Keratinocyte (primary cell): ENCODE measurements around the gene PTPDC1. TPM values are rescaled to one million over a fixed set of nuclear protein-coding genes. Genes with fewer than 3 reads are reported as not detected.
A peak's percentile ranks its signal among the peaks of the same experiment; 100 is the strongest.

Experiments used
- DNase-seq: peaks from one replicate; pipeline ENCODE4 v3.0.0-alpha.2; 2011; ENCODE audit warnings: low read depth, missing footprints, low spot score
- FAIRE-seq: peaks from 2 replicates; lab custom pipeline; 2011; peaks lifted over from hg19 to GRCh38; lab: Jason Lieb, UNC
- H2AFZ ChIP-seq: 2 replicates; pipeline ENCODE4 v1.6.0; 2012; ENCODE audit warnings: low read length, control low read depth, inconsistent platforms; ENCODE audit not compliant: control insufficient read depth
- H3K27ac ChIP-seq: 2 replicates; pipeline ENCODE4 v1.5.1; 2011; ENCODE audit warnings: low read length; ENCODE audit not compliant: control insufficient read depth, insufficient read depth
- H3K27me3 ChIP-seq: 3 replicates; pipeline ENCODE4 v1.6.0; 2011; ENCODE audit warnings: low read length; ENCODE audit not compliant: control insufficient read depth, insufficient read depth; ENCODE audit errors: extremely low read depth
- H3K36me3 ChIP-seq, 2 experiments: 2 replicates in 1 of 2; 3 replicates in 1 of 2; pipeline ENCODE4 v1.5.1; 2011; ENCODE audit warnings: low read length in 2 of 2, mild to moderate bottlenecking in 1 of 2; ENCODE audit not compliant: control insufficient read depth in 2 of 2, insufficient read depth in 2 of 2; ENCODE audit errors: extremely low read depth in 1 of 2
- H3K4me1 ChIP-seq: 3 replicates; pipeline ENCODE4 v1.5.1; 2011; ENCODE audit warnings: low read length; ENCODE audit not compliant: control insufficient read depth, insufficient read depth; ENCODE audit errors: extremely low read depth
- H3K4me2 ChIP-seq: 3 replicates; pipeline ENCODE4 v1.6.0; 2011; ENCODE audit warnings: low read depth, low read length; ENCODE audit not compliant: control insufficient read depth, insufficient read depth; ENCODE audit errors: extremely low read depth
- H3K4me3 ChIP-seq, 3 experiments: fragments of 200-600 bp in 1 of 3; sonication (generic) in 1 of 3; 2 replicates in 2 of 3; 3 replicates in 1 of 3; pipeline ENCODE4 v1.5.1; 2011 to 2016; ENCODE audit warnings: low read length in 3 of 3, mild to moderate bottlenecking in 3 of 3, control low read depth in 2 of 3, inconsistent platforms in 1 of 3, low read depth in 1 of 3, mixed read lengths in 1 of 3, mixed run types in 1 of 3, moderate library complexity in 1 of 3; ENCODE audit not compliant: control insufficient read depth in 2 of 3, insufficient read depth in 2 of 3; ENCODE audit errors: extremely low read depth in 1 of 3
- H3K79me2 ChIP-seq: 2 replicates; pipeline ENCODE4 v1.6.0; 2012; ENCODE audit warnings: low read length; ENCODE audit not compliant: control insufficient read depth, insufficient read depth
- H3K9ac ChIP-seq: 3 replicates; pipeline ENCODE4 v1.6.0; 2011; ENCODE audit warnings: low read length; ENCODE audit not compliant: control insufficient read depth, insufficient read depth; ENCODE audit errors: extremely low read depth
- H3K9me1 ChIP-seq: 3 replicates; pipeline ENCODE4 v1.6.0; 2011; ENCODE audit warnings: low read length; ENCODE audit not compliant: control insufficient read depth, insufficient read depth; ENCODE audit errors: extremely low read depth
- H3K9me3 ChIP-seq: 2 replicates; pipeline ENCODE4 v1.5.1; 2012; ENCODE audit warnings: low read depth, low read length; ENCODE audit not compliant: control insufficient read depth
- H4K20me1 ChIP-seq: 3 replicates; pipeline ENCODE4 v1.6.0; 2011; ENCODE audit warnings: low read length; ENCODE audit not compliant: control insufficient read depth, insufficient read depth; ENCODE audit errors: extremely low read depth
- CTCF ChIP-seq, 3 experiments: IDR thresholded peaks in 1 of 3; conservative IDR thresholded peaks in 1 of 3; optimal IDR thresholded peaks in 1 of 3; 2 replicates in 2 of 3; 3 replicates in 1 of 3; pipeline versions ENCODE3 to v1.5.1; 2011; ENCODE audit warnings: low read length in 3 of 3, mild to moderate bottlenecking in 3 of 3, moderate library complexity in 2 of 3, control low read depth in 1 of 3, inconsistent platforms in 1 of 3; ENCODE audit not compliant: insufficient read depth in 2 of 3; ENCODE audit errors: extremely low read depth in 1 of 3
- EZH2 ChIP-seq: IDR thresholded peaks from one replicate; pipeline ENCODE4 v1.6.1; 2012; ENCODE audit warnings: inconsistent platforms, mild to moderate bottlenecking, low read length, moderate library complexity
- dilution Hi-C: fragments of 300-500 bp; cut with MboI; formaldehyde crosslinking; loops from one replicate; pipeline ENCODE4 v1.7.0; 2020; ENCODE audit warnings: low sequenced_read_pairs; ENCODE audit not compliant: extremely low pct_ligation_motif_present
- polyA plus RNA-seq, 5 experiments: library from polyadenylated mRNA; depleted of rRNA in 3 of 5; stranded (reverse) in 3 of 5; stranded (forward) in 1 of 5; unstranded in 1 of 5; fragments of >200 nt; gene quantifications; 1 replicate in 1 of 5; 2 replicates in 3 of 5; 3 replicates in 1 of 5; pipeline versions ENCODE4 v1.2.1 to v1.2.3, GENCODE V29; 2011 to 2012; ENCODE audit warnings: missing spikeins in 2 of 5, low read depth in 1 of 5, low replicate concordance in 1 of 5

The PTPDC1 gene
- polyA plus RNA-seq, 1 donor (not counting 4 experiments of a cell fraction or from before 2014, with no cell fraction given), result 8.2 TPM

GRCh38 chr9:94083384-94083783, 880 bp upstream of the PTPDC1 start:
- H2AFZ ChIP-seq, result no peak overlapping the region
- no peaks in the 10 kb centered on the region for H3K9me3 ChIP-seq
- no peak overlapping the region for H3K27ac ChIP-seq
- dilution Hi-C loops, result no loop called here
- no peak overlapping the region for H3K9ac ChIP-seq
- TF ChIP-seq CTCF (optimal IDR thresholded peaks at IDR 0.05 in 1 of 3, IDR thresholded peaks at IDR 0.05 in 1 of 3, conservative IDR thresholded peaks at IDR 0.05 in 1 of 3; ENCODE audit: extremely low read depth in 1 of 3, insufficient read depth in 2 of 3, low read length in 3 of 3) (no peak), EZH2 (no peak)
- no peaks in the 10 kb centered on the region for H4K20me1 ChIP-seq
- H3K4me2 ChIP-seq, result no peak overlapping the region
- no peak overlapping the region for H3K4me3 ChIP-seq
- no peaks in the 10 kb centered on the region for H3K27me3 ChIP-seq
- no peaks in the 10 kb centered on the region for H3K9me1 ChIP-seq
- peaks cover 17% of the 10 kb centered on the region for H3K4me1 ChIP-seq
- FAIRE-seq (no peak), DNase-seq (no peak)
- H3K36me3 ChIP-seq, result peaks cover 0 to 4% of the 10 kb centered on the region in 2 experiments
- H3K79me2 ChIP-seq, result no peaks in the 10 kb centered on the region

GRCh38 chr9:94085062-94085639, 887 bp downstream of the PTPDC1 start:
- H3K4me3 ChIP-seq, result no peak overlapping the region
- H2AFZ ChIP-seq, result no peak overlapping the region
- no peak overlapping the region for H3K4me2 ChIP-seq
- TF ChIP-seq EZH2 (no peak), CTCF (optimal IDR thresholded peaks at IDR 0.05 in 1 of 3, IDR thresholded peaks at IDR 0.05 in 1 of 3, conservative IDR thresholded peaks at IDR 0.05 in 1 of 3; ENCODE audit: extremely low read depth in 1 of 3, insufficient read depth in 2 of 3, low read length in 3 of 3) (no peak)
- dilution Hi-C loops, result no loop called here
- DNase-seq (no peak), FAIRE-seq (peak; percentile 32)
- H3K9ac ChIP-seq, result no peak overlapping the region
- no peaks in the 10 kb centered on the region for H4K20me1 ChIP-seq
- H3K36me3 ChIP-seq, result no peaks in the 10 kb centered on the region
- peaks cover 17% of the 10 kb centered on the region for H3K4me1 ChIP-seq
- no peaks in the 10 kb centered on the region for H3K27me3 ChIP-seq
- H3K79me2 ChIP-seq, result no peaks in the 10 kb centered on the region
- no peaks in the 10 kb centered on the region for H3K9me1 ChIP-seq
- H3K9me3 ChIP-seq, result no peaks in the 10 kb centered on the region
- H3K27ac ChIP-seq, result no peak overlapping the region
